RKO (cell line): ENCODE results near the gene LRFN5.
"Not testable (repeated sequence)": the region's sequence is repeated elsewhere in the genome, so short reads cannot be mapped to it uniquely, and the experiment has no call there.

Source experiments
- DNase-seq: peaks from one replicate; pipeline ENCODE4 v3.0.0-alpha.2; 2016; ENCODE audit warnings: low spot score

The LRFN5 gene

DNA sequence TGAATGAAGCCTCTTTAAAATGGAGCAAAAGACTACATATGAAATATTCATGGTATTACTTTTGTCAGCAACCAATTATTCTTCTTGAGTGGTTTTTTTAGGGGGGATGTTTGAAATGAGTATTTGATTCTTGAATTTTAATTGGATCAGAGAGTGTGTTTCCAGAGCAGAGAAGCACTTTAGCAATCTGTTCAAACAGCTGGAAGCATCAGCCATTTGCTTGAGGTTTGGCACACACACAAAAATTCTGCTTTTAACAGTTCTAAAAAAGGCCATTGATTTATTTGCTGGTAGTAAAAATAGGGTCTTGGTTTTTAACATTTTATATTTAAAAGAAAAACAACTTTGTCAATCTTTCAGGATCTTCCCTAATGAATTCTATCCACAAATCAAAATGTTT is 292.7 kb downstream of the LRFN5 start:
- DNase-seq, result no peak

DNA sequence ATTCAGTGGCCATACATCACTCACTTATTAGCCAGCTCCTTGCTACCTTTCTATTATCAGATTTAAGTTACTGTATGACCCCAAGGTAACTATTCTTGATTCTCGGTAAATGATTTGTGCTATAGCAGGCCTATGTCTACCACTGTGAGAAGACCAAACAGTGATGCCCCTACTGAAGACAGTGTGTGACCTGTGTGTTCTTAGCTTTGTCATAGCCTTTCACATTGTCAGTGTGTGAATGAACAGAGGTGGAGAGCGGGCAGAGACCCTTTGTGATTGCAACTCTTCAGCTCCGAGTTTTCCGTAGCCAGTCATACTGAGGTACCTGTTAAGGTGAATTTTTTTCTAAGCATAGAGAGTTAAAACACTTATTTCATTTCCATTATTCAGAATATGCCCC is 294.0 kb downstream of the LRFN5 start:
- DNase-seq, result no peak

DNA sequence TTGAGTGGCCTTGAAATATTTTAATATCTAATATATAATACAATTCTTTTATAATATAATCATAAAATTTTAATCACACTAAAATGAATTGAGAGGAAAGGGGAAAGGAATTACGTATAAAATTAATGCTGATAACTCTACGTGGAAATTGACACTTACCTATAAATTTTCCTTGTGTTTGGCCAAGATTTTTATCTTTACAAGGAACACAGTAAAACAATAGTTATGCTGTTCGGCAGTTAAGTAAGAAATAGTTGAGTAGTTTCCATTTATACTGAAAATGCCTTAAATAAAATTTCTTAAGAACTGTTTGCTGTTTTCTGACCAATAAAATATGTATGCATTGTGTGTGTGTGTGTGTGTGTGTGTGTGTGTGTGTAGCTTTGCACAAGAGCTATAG is 294.4 kb downstream of the LRFN5 start:
- DNase-seq, result no peak

DNA sequence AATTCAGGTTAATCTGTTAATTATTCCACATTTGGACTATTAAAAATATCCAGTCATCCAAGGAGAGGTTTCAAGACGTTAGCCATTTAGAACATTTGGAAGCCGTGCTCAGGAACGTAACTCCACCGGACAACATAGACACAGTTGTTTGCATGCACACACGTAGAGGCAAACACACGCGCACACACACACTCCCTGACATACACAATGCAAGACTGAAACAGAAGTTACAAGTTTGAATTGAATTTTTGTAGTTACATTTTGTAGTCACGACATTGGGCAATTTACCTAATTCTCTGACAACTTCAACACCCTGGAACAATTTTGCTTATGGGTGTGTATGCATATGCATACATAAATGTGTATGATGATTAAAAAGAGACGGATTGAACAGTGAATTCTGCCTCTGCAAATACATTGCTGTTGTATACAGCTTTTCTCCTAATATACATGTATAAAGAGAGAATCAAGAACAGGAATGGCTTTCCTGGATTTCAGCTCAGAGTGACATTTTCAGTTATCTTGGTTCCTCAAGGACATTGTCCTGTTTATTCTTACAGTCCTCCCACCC is 298.8 kb downstream of the LRFN5 start:
- no peak for DNase-seq

DNA sequence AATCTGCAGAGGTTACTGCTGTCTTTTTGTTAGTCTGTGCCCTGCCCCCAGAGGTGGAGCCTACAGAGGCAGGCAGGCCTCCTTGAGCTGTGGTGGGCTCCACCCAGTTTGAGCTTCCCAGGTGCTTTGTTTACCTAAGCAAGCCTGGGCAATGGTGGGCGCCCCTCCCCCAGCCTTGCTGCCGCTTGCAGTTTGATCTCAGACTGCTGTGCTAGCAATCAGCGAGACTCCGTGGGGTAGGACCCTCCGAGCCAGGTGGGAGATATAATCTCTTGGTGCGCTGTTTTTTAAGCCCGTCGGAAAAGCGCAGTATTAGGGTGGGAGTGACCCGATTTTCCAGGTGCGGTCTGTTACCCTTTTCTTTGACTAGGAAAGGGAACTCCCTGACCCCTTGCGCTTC is 304.5 kb downstream of the LRFN5 start:
- DNase-seq, result not testable (repeated sequence)

DNA sequence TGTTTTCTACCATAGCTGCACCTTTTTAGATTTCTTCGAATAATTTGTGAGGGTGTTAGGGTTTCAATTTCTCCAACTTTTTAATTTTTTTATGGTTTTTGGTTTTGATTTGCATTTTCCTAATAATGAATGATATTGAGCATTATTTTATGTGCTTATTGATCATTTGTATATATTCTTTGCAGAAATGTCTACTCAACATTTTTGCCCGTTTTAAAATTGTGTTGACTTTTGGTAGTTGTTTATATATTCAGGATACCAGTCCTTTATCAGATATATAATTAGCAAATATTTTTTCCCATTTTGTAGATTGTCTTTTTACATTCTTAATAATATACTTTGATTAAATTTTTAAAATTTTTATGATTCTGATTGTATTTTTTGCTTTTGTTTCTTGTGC is 306.7 kb downstream of the LRFN5 start:
- no peak for DNase-seq

DNA sequence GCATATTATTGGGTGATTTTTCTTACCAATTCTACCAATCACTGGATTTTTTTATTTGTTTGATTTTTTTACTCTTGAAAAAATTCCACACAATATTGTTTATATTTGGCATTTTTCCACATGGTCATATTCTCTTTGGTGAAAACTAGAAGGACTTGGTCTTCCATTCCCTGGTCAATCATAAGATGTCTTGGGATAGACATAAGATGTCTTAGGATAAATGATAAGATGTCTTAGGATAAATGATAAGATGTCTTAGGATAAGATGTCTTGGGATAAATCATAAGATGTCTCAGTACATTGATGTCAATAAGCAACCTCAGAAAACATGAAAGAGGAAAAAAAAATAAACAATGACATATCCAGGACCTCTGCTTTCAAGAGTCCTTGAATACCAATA is 309.1 kb downstream of the LRFN5 start:
- DNase-seq, result no peak

DNA sequence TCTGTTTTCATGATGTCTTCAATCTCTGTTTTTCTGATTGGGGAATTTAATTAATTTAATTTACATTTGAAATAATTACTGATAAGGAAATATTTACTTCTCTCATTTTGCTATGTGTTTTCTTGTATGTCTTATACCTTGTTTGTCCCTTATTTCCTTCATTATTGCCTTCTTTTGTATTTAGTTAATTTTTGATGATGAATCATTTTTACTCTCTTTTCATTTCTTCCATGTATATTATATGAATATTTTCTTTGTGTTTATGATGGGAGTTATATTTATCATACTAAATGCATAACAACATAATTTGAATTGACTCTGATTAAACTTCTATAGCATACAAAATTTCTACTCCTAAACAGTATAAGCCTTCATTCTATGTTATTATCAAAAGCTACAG is 309.6 kb downstream of the LRFN5 start:
- no peak for DNase-seq

DNA sequence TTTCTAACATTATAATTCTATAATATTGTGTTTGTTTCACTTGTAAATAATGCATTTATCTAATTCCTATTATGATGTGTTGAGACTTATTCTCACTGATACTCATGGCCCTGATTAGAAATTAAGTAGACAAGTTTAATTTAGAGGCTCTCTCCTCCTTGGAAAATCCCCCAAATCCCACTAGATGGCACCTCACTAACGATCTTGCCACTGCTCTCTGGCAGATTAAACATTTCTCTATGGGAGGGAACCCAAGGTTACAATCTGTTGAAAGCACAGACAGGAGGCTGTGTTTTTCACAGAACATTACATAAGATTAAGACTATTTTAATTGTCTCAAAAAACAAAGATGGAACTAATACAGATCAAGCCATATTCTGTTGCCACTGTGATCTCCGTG is 318.7 kb downstream of the LRFN5 start:
- DNase-seq, result peak; percentile 54

DNA sequence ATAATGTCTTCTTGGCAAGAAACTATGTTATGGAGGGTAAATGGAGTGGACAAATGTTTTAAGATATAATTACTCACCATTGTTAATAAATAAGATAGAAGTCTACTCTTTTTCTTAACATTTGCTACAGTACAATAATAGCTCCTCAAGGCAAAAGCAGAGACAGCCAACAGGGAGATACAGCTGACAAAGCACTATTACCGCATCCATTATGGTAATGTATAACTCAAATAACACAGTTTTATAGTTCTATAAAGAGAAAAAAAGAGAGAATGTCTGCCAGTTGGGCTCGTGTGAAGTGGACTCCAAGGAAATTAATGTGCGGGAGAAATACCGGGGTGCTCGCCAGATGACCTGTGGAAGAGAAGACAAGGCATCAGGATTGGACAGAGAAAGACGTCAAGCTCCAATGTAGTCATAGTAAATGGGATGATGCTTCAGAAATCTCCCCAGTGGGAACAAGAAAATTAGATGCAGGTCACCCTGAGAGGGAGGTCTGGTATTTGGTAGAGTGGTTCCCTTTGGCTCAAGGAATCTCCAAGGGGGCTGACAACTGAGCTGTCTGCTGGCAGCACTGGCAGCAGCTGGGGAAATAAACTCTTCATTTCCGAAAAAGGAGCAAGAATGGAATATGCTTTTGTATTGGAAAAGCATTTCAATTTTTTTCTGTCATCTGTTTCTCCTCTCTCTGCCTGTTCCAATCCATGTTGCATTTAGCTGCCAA is 343.9 kb downstream of the LRFN5 start:
- DNase-seq, result no peak
